ENCODE data around the gene ASRGL1.
A peak's percentile ranks its signal among the peaks of the same experiment; 100 is the strongest.

DNA sequence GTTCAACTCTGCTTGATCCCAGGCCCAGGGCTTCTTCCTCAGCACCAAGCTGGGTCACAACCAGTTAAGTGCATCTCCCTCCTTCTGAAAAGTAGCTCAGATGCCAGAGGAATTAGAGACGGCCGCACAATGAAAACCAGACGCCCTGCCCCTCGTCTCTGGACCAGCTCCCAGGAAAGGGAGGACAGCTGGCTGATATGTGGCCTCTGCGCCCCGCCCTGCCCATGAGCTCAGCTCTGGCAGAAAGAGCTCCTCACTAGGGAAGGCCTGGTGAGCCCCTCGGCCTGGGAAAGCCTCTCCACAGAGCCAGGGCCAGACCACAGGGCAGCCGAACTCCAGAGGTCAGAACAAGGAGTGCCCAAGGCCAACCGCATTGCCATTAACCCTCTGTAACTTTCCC is 63.5 kb downstream of the ASRGL1 start:
- no peak for TF ChIP-seq CTCF (IDR thresholded peaks at IDR 0.05)
- no peak for TF ChIP-seq EP300 (IDR thresholded peaks at IDR 0.05)
- no peak for TF ChIP-seq POLR2A (IDR thresholded peaks at IDR 0.05)
- peak; percentile 86 for TF ChIP-seq POLR2AphosphoS5 (IDR thresholded peaks at IDR 0.05)

All from gastroesophageal sphincter (tissue), 3 donors.